Measurements from ENCODE around the gene PAPLN.

Gene PAPLN

DNA sequence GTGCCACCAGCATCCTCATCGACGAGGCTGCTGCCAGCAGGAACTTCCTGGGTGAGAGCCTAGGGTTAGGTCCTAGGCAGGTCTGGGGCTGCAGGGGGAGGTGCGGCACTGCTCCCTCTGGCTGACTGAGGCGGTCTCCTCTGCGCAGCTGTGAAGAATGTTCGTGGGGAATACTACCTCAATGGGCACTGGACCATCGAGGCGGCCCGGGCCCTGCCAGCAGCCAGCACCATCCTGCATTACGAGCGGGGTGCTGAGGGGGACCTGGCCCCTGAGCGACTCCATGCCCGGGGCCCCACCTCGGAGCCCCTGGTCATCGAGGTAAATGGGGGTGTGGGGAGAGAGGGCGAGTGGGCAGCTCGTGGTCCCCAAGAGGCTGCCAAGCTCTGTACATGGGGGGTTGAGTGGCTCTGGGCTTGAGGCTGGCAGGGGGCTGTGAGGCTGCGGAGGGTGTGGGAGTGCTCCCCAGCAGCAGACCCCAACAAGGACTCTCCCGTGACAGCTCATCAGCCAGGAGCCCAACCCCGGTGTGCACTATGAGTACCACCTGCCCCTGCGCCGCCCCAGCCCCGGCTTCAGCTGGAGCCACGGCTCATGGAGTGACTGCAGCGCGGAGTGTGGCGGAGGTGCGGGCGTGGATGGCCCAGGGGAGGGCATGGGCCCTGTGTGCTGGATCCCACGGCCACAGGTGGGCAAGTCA lies 14.4 kb downstream of the PAPLN start:
- H3K9ac ChIP-seq (ENCODE audit: low read length), result no peak overlapping the region

GRCh38 chr14:73252491-73253322 lies 15.4 kb downstream of the PAPLN start:
- no peaks in the 10 kb centered on the region; the same call in 1 of the 2 replicates for H3K27me3 ChIP-seq (ENCODE audit: insufficient read depth, low read length)
- H3K36me3 ChIP-seq (ENCODE audit: insufficient read depth, low read length), result no peaks in the 10 kb centered on the region
- no peak for TF ChIP-seq EZH2 (IDR thresholded peaks at IDR 0.05; ENCODE audit: borderline replicate concordance, low read length)
- TF ChIP-seq, protein P1, sequence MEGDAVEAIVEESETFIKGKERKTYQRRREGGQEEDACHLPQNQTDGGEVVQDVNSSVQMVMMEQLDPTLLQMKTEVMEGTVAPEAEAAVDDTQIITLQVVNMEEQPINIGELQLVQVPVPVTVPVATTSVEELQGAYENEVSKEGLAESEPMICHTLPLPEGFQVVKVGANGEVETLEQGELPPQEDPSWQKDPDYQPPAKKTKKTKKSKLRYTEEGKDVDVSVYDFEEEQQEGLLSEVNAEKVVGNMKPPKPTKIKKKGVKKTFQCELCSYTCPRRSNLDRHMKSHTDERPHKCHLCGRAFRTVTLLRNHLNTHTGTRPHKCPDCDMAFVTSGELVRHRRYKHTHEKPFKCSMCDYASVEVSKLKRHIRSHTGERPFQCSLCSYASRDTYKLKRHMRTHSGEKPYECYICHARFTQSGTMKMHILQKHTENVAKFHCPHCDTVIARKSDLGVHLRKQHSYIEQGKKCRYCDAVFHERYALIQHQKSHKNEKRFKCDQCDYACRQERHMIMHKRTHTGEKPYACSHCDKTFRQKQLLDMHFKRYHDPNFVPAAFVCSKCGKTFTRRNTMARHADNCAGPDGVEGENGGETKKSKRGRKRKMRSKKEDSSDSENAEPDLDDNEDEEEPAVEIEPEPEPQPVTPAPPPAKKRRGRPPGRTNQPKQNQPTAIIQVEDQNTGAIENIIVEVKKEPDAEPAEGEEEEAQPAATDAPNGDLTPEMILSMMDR (IDR thresholded peaks at IDR 0.05; ENCODE audit: low read length), result no peak

More for the DNA sequence above, 14.4 kb downstream of the PAPLN start:
- H3K9me2 ChIP-seq (ENCODE audit: low read depth, low read length), result no peaks in the 10 kb centered on the region
- H3K9me3 ChIP-seq (ENCODE audit: low read length), result no peaks in the 10 kb centered on the region
- H3K4me3 ChIP-seq (ENCODE audit: low read depth, low read length, poor library complexity, severe bottlenecking), result no peak overlapping the region
- no peaks in the 10 kb centered on the region for H4K20me1 ChIP-seq (ENCODE audit: insufficient read depth, low read length)
- no peaks in the 10 kb centered on the region for H3K79me2 ChIP-seq (ENCODE audit: insufficient read depth, low read length)
- TF ChIP-seq, protein P1 (IDR thresholded peaks at IDR 0.05; ENCODE audit: low read length), result no peak
- TF ChIP-seq EZH2 (IDR thresholded peaks at IDR 0.05; ENCODE audit: borderline replicate concordance, low read length), result no peak
- no peaks in the 10 kb centered on the region for H3K36me3 ChIP-seq (ENCODE audit: insufficient read depth, low read length)
- H3K4me2 ChIP-seq (ENCODE audit: low read length), result no peak overlapping the region
- no peak overlapping the region for H2AFZ ChIP-seq (ENCODE audit: low read length)
- H3F3A ChIP-seq (ENCODE audit: insufficient read depth, low read length), result no peaks in the 10 kb centered on the region
- H3K27ac ChIP-seq (ENCODE audit: low read depth, low read length, poor library complexity, severe bottlenecking), result no peak overlapping the region
- H3K4me1 ChIP-seq (ENCODE audit: insufficient read depth, low read length, severe bottlenecking), result peaks cover 24% of the 10 kb centered on the region
- H3K27me3 ChIP-seq (ENCODE audit: insufficient read depth, low read length), result no peaks in the 10 kb centered on the region; the same call in 1 of the 2 replicates

DNA sequence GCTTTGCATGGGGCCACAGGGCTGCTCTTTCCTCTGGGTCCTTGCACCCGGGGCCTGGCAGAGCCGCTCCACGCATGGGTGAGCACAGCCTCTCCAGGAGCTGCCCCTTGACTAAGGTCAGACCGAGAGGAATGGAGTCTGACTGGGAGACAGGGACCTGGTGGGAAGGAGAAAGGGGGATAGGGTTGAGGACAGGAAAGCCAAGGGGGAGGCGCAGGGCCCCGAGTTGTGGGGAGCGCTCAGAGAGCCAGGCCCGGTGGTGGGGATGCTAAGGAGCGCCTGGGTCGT lies 16.0 kb downstream of the PAPLN start:
- no peaks in the 10 kb centered on the region for H3F3A ChIP-seq (ENCODE audit: insufficient read depth, low read length)
- peaks cover 8% of the 10 kb centered on the region for H3K4me1 ChIP-seq (ENCODE audit: insufficient read depth, low read length, severe bottlenecking)
- H2AFZ ChIP-seq (ENCODE audit: low read length), result no peak overlapping the region
- H3K9me3 ChIP-seq (ENCODE audit: low read length), result no peaks in the 10 kb centered on the region
- no peaks in the 10 kb centered on the region; the same call in 1 of the 2 replicates for H3K27me3 ChIP-seq (ENCODE audit: insufficient read depth, low read length)
- H4K20me1 ChIP-seq (ENCODE audit: insufficient read depth, low read length), result no peaks in the 10 kb centered on the region
- no peak overlapping the region for H3K27ac ChIP-seq (ENCODE audit: low read depth, low read length, poor library complexity, severe bottlenecking)
- no peak overlapping the region for H3K4me3 ChIP-seq (ENCODE audit: low read depth, low read length, poor library complexity, severe bottlenecking)
- H3K79me2 ChIP-seq (ENCODE audit: insufficient read depth, low read length), result no peaks in the 10 kb centered on the region
- no peaks in the 10 kb centered on the region for H3K36me3 ChIP-seq (ENCODE audit: insufficient read depth, low read length)
- no peaks in the 10 kb centered on the region for H3K9me2 ChIP-seq (ENCODE audit: low read depth, low read length)
- TF ChIP-seq EZH2 (IDR thresholded peaks at IDR 0.05; ENCODE audit: borderline replicate concordance, low read length), result no peak
- TF ChIP-seq, protein P1 (IDR thresholded peaks at IDR 0.05; ENCODE audit: low read length), result no peak
- H3K4me2 ChIP-seq (ENCODE audit: low read length), result no peak overlapping the region
- H3K9ac ChIP-seq (ENCODE audit: low read length), result no peak overlapping the region

More at GRCh38 chr14:73252491-73253322, 15.4 kb downstream of the PAPLN start:
- Histone ChIP-seq H3K4me2 (ENCODE audit: low read length) (no peak overlapping the region), H3K9me2 (ENCODE audit: low read depth, low read length) (no peaks in the 10 kb centered on the region), H4K20me1 (ENCODE audit: insufficient read depth, low read length) (no peaks in the 10 kb centered on the region), H3K9ac (ENCODE audit: low read length) (no peak overlapping the region), H3K4me3 (ENCODE audit: low read depth, low read length, poor library complexity, severe bottlenecking) (no peak overlapping the region), H3K79me2 (ENCODE audit: insufficient read depth, low read length) (no peaks in the 10 kb centered on the region), H2AFZ (ENCODE audit: low read length) (no peak overlapping the region), H3F3A (ENCODE audit: insufficient read depth, low read length) (no peaks in the 10 kb centered on the region), H3K27ac (ENCODE audit: low read depth, low read length, poor library complexity, severe bottlenecking) (no peak overlapping the region), H3K9me3 (ENCODE audit: low read length) (no peaks in the 10 kb centered on the region), H3K4me1 (ENCODE audit: insufficient read depth, low read length, severe bottlenecking) (peaks cover 14% of the 10 kb centered on the region)
